Measurements from ENCODE around the gene VASH2.

VASH2 gene

GRCh38 chr1:212928323-212929291 is 21.7 kb upstream of the VASH2 start:
- in situ Hi-C loops (cut with MboI; ENCODE audit: low sequenced_read_pairs): no loop called here

GRCh38 chr1:212930986-212931678 is 19.2 kb upstream of the VASH2 start:
- in situ Hi-C loops (cut with MboI; ENCODE audit: low sequenced_read_pairs): no loop called here

- in situ Hi-C loops (cut with MboI; ENCODE audit: low sequenced_read_pairs): no loop called here
Measured at GRCh38 chr1:212933815-212934471, 16.4 kb upstream of the VASH2 start.

- in situ Hi-C loops (cut with MboI; ENCODE audit: low sequenced_read_pairs): no loop called here
Measured at GRCh38 chr1:212935387-212935981, 14.9 kb upstream of the VASH2 start.

GRCh38 chr1:212937034-212937433 is 13.3 kb upstream of the VASH2 start:
- in situ Hi-C loops (cut with MboI; ENCODE audit: low sequenced_read_pairs): no loop called here

- in situ Hi-C loops (cut with MboI; ENCODE audit: low sequenced_read_pairs): no loop called here
Measured at GRCh38 chr1:212938846-212939245, 11.5 kb upstream of the VASH2 start.

GRCh38 chr1:212941452-212941851 is 8.9 kb upstream of the VASH2 start:
- in situ Hi-C loops (cut with MboI; ENCODE audit: low sequenced_read_pairs): no loop called here

GRCh38 chr1:212942679-212943392 is 7.5 kb upstream of the VASH2 start:
- in situ Hi-C loops (cut with MboI; ENCODE audit: low sequenced_read_pairs): no loop called here

- in situ Hi-C loops (cut with MboI; ENCODE audit: low sequenced_read_pairs): no loop called here
Measured at GRCh38 chr1:212943393-212943710, 7.0 kb upstream of the VASH2 start.

GRCh38 chr1:212944229-212944901 is 6.0 kb upstream of the VASH2 start:
- in situ Hi-C loops (cut with MboI; ENCODE audit: low sequenced_read_pairs): no loop called here

GRCh38 chr1:212945056-212945455 is 5.3 kb upstream of the VASH2 start:
- in situ Hi-C loops (cut with MboI; ENCODE audit: low sequenced_read_pairs): no loop called here

GRCh38 chr1:212945463-212946160 is 4.7 kb upstream of the VASH2 start:
- in situ Hi-C loops (cut with MboI; ENCODE audit: low sequenced_read_pairs): no loop called here

- in situ Hi-C loops (cut with MboI; ENCODE audit: low sequenced_read_pairs): no loop called here
Measured at GRCh38 chr1:212946872-212947271, 3.5 kb upstream of the VASH2 start.

- in situ Hi-C loops (cut with MboI; ENCODE audit: low sequenced_read_pairs): no loop called here
Measured at GRCh38 chr1:212949771-212950170, 570 bp upstream of the VASH2 start.

- in situ Hi-C loops (cut with MboI; ENCODE audit: low sequenced_read_pairs): no loop called here
Measured at GRCh38 chr1:212951126-212951946, 995 bp downstream of the VASH2 start.

GRCh38 chr1:212951947-212952640 is 1.8 kb downstream of the VASH2 start:
- in situ Hi-C loops (cut with MboI; ENCODE audit: low sequenced_read_pairs): no loop called here

GRCh38 chr1:212952641-212952976 is 2.3 kb downstream of the VASH2 start:
- in situ Hi-C loops (cut with MboI; ENCODE audit: low sequenced_read_pairs): no loop called here

- in situ Hi-C loops (cut with MboI; ENCODE audit: low sequenced_read_pairs): no loop called here
Measured at GRCh38 chr1:212953321-212953720, 3.0 kb downstream of the VASH2 start.

All from HL-60/S4 treated with retinoic acid at 250 ng/mL for 4 days and 3 days (cell line).